Measurements from ENCODE around the gene NAT16. TPM values are rescaled to one million over a fixed set of nuclear protein-coding genes. Genes with fewer than 3 reads are reported as not detected.

NAT16 gene
- total and polyA plus RNA-seq, 2 donors = not detected

DNA sequence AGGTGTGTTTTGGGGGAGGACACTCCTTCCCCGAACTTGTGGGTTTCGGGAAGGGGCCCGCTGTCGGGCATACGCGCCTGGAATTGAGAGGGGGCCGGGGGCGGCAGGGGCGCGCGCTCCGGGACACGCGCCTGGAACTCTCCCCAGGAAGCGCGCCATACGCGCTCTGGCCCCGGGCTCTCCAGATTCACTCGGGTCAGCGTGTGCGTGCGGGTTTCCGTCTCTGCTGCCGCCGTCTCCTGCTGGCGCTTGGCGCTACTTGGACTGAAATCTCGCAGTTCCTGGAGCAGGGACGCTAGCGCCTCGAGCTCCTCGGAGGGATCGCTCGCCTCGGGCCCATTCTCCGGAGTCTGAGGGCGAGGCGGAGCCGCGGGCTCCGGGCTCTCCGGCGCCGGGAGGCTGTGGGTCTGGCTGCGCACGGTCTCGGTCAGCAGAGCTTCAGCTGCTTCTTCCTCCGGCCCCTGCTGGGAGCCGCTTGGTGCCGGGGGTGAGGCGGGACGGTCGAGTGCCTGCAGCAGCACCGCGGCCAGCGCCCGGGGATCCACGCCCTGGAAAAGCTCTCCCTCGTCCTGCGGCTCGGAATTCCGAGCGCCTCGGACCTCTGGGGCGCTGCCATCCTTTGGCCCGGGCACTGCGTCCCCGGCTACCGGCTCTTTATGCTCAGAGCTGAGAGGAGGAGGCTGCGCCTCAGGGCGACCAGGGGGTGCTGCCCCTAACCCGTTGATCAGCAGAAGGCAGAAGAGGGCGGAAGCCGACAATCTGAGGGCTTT, 15.8 kb downstream of the NAT16 start:
- no peak overlapping the region for H3K27ac ChIP-seq (ENCODE audit: low read depth in 1 of 2, low read length in 1 of 2)
- H3K9me3 ChIP-seq (ENCODE audit: control insufficient read depth in 2 of 2, insufficient read depth in 1 of 2, low read length in 1 of 2) = peaks cover 0 to 23% of the 10 kb centered on the region in 2 donors
- 4% methylated on average over 75 of the region's 75 CpGs for WGBS
- H3K4me1 ChIP-seq (ENCODE audit: control insufficient read depth in 2 of 2, insufficient read depth in 2 of 2, low read length in 2 of 2) = peaks cover 34 to 54% of the 10 kb centered on the region in 2 donors
- DNase-seq (ENCODE audit: low read depth in 6 of 9, low spot score in 9 of 9) = no peak
- H3K36me3 ChIP-seq (ENCODE audit: control insufficient read depth in 2 of 2, insufficient read depth in 2 of 2, low read length in 1 of 2) = peaks cover 0 to 6% of the 10 kb centered on the region in 2 donors
- peaks cover 77 to 92% of the 10 kb centered on the region in 2 donors for H3K27me3 ChIP-seq (ENCODE audit: control insufficient read depth in 2 of 2, insufficient read depth in 1 of 2, low read length in 1 of 2)
- H3K4me3 ChIP-seq (ENCODE audit: low read length in 2 of 2) = peak overlapping the region in 1 of 2 donors; percentile 41

DNA sequence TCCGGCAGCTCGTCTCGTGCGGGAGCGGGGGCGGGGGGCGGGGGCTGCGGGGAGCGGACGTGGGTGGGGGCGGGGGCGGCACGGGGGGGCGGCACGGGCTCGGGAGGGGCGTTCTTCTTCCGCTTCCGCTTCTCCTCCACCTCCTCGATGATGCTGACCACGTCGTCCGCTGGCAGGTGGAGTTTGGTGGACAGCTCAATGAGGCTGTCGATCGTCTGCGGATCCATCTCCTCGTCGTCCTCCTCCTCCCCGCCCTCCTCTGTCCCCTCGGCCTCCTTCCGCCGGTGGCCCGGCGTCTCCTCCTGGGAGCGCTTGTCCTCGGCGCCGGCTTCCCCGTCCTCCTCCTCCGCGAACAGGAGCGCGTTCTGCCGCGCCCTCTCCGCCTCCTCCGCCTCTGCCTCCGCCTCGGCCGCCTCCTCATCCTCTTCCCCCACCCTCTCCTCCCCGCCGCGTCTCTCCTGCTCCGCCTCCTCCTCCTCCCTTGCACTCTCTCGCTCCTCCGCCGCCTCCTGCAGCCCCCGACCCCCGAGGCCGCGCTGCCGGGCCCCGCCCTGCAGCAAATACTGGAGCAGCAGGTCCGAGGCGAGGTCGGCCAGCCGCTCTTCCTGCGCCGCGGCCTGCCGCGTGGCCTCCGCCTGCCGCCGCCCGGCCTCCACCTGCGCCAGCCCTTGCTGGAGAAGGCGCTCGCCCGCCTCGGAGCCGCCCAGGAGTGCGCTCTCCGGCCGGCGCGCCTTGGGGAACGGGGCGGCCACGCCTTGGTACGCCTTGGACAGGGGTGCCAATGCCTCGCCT, 16.6 kb downstream of the NAT16 start:
- Histone ChIP-seq H3K27ac (ENCODE audit: low read depth in 1 of 2, low read length in 1 of 2) (no peak overlapping the region), H3K27me3 (ENCODE audit: control insufficient read depth in 2 of 2, insufficient read depth in 1 of 2, low read length in 1 of 2) (peaks cover 69 to 84% of the 10 kb centered on the region in 2 donors), H3K4me1 (ENCODE audit: control insufficient read depth in 2 of 2, insufficient read depth in 2 of 2, low read length in 2 of 2) (peaks cover 32 to 50% of the 10 kb centered on the region in 2 donors), H3K36me3 (ENCODE audit: control insufficient read depth in 2 of 2, insufficient read depth in 2 of 2, low read length in 1 of 2) (peaks cover 0 to 7% of the 10 kb centered on the region in 2 donors), H3K9me3 (ENCODE audit: control insufficient read depth in 2 of 2, insufficient read depth in 1 of 2, low read length in 1 of 2) (peaks cover 0 to 22% of the 10 kb centered on the region in 2 donors), H3K4me3 (ENCODE audit: low read length in 2 of 2) (peak overlapping the region; percentile 22 to 41)
- WGBS = 1% methylated on average over 90 of the region's 92 CpGs
- DNase-seq (ENCODE audit: low read depth in 6 of 9, low spot score in 9 of 9) = peak in 1 of 9 donors; percentile 48

DNA sequence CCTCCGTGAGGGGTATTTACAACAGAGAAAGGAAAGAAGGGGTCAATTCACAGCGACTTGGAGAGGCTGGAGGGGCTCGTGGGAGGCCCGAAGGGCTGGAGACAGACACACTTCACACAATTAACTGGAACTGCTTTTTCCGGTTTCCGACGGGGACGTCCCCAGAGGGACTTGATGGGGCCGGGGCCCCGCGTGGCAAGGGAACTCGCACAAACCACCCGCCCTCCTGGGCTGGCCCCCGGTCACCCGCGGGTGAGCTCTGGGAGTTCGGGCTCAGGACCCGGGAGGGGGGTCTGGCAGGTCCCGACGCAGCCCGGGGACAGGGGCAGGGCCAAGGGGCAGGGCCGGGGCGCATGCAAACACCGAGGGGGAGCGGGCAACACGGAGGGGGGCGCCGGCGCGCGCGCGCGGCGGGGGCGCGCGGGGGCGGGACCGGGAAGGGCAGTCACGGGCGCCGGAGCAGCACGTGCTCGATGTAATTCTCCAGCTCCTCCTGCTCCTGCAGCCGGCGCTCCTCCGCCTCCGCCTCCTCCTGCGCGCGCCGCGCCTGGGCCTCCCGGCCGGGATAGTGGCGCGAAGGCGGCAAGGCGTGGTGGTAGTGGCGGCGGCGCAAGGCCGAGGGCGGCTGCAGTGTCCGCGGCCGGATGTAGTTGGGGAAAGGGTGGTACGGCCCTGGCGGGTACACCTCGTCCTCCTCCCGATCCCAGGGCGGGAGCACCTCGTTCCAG, 17.4 kb downstream of the NAT16 start:
- no peak for DNase-seq (ENCODE audit: low read depth in 6 of 9, low spot score in 9 of 9)
- Histone ChIP-seq H3K4me3 (ENCODE audit: low read length in 2 of 2) (peak overlapping the region in 1 of 2 donors; percentile 41), H3K36me3 (ENCODE audit: control insufficient read depth in 2 of 2, insufficient read depth in 2 of 2, low read length in 1 of 2) (peaks cover 0 to 10% of the 10 kb centered on the region in 2 donors), H3K27ac (ENCODE audit: low read depth in 1 of 2, low read length in 1 of 2) (no peak overlapping the region), H3K27me3 (ENCODE audit: control insufficient read depth in 2 of 2, insufficient read depth in 1 of 2, low read length in 1 of 2) (peaks cover 62 to 76% of the 10 kb centered on the region in 2 donors), H3K9me3 (ENCODE audit: control insufficient read depth in 2 of 2, insufficient read depth in 1 of 2, low read length in 1 of 2) (peaks cover 0 to 22% of the 10 kb centered on the region in 2 donors), H3K4me1 (ENCODE audit: control insufficient read depth in 2 of 2, insufficient read depth in 2 of 2, low read length in 2 of 2) (peaks cover 32 to 45% of the 10 kb centered on the region in 2 donors)
- WGBS = 5% methylated on average over 74 of the region's 74 CpGs

DNA sequence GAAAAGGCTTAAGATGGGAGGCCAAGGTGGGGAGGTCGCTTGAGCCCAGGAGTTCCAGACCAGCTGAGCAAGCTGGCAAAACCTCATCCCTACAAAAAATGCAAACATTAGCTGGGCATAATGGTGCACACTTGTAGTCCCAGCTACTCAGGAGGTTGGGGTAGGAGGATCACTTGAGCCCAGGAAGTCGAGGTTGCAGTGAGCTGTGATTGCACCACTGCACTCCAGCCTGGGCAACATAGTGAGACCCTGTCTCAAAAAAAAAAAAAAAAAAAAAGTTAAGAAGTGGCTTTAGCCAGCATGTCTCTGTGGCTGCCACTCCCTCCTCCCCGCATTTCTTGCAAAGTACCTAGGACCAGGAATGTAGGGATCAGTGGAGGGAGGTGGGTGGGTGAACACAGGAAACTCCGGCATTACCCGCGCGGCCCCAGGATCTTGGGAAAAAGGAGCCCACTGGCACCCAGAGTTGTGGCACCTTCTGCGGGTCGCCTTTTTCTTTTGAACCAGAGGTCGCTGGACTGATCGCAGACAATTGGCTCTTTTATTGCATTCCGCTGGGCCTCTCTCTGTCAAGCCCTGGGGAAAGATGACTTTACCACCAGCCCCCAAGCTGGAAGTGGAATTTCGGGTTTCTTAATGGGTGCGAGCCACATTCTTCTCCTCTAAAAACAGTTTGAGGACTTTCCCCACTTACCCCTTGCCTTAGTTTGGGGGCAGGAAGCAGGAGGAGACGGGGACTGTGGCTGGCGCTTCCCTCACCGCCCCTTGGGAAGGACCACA, 18.2 kb downstream of the NAT16 start:
- peaks cover 0 to 18% of the 10 kb centered on the region in 2 donors for H3K9me3 ChIP-seq (ENCODE audit: control insufficient read depth in 2 of 2, insufficient read depth in 1 of 2, low read length in 1 of 2)
- H3K27me3 ChIP-seq (ENCODE audit: control insufficient read depth in 2 of 2, insufficient read depth in 1 of 2, low read length in 1 of 2) = peaks cover 53 to 68% of the 10 kb centered on the region in 2 donors
- peaks cover 28 to 37% of the 10 kb centered on the region in 2 donors for H3K4me1 ChIP-seq (ENCODE audit: control insufficient read depth in 2 of 2, insufficient read depth in 2 of 2, low read length in 2 of 2)
- H3K27ac ChIP-seq (ENCODE audit: low read depth in 1 of 2, low read length in 1 of 2) = no peak overlapping the region
- peaks cover 4 to 15% of the 10 kb centered on the region in 2 donors for H3K36me3 ChIP-seq (ENCODE audit: control insufficient read depth in 2 of 2, insufficient read depth in 2 of 2, low read length in 1 of 2)
- no peak for DNase-seq (ENCODE audit: low read depth in 6 of 9, low spot score in 9 of 9)
- no peak overlapping the region for H3K4me3 ChIP-seq (ENCODE audit: low read length in 2 of 2)
- WGBS = 85% methylated on average over 17 of the region's 17 CpGs

DNA sequence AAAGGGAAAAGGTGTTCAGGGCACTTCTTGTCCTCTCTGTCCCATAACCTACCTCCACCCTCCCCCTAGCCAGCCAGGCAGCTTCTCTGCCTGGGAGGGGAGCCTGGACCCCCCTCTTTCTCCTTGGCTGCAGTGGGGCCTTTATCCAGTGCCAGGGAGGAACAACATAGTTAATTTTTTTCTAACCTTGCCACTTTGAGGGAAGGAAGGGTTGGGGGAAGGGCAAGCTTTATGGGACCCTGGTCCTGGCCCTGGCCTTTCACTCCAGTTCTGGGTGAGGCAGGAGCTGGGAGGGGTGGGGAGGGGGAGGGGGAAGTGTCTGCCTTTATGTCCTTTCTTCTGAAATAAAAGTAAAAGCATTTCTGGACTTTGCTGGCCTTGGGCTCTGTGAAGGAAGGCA, 19.2 kb downstream of the NAT16 start:
- DNase-seq (ENCODE audit: low read depth in 6 of 9, low spot score in 9 of 9) = no peak
- H3K36me3 ChIP-seq (ENCODE audit: control insufficient read depth in 2 of 2, insufficient read depth in 2 of 2, low read length in 1 of 2) = peaks cover 4 to 19% of the 10 kb centered on the region in 2 donors
- H3K27me3 ChIP-seq (ENCODE audit: control insufficient read depth in 2 of 2, insufficient read depth in 1 of 2, low read length in 1 of 2) = peaks cover 43 to 58% of the 10 kb centered on the region in 2 donors
- peaks cover 0 to 13% of the 10 kb centered on the region in 2 donors for H3K9me3 ChIP-seq (ENCODE audit: control insufficient read depth in 2 of 2, insufficient read depth in 1 of 2, low read length in 1 of 2)
- H3K4me3 ChIP-seq (ENCODE audit: low read length in 2 of 2) = no peak overlapping the region
- H3K27ac ChIP-seq (ENCODE audit: low read depth in 1 of 2, low read length in 1 of 2) = no peak overlapping the region
- peaks cover 21 to 28% of the 10 kb centered on the region in 2 donors for H3K4me1 ChIP-seq (ENCODE audit: control insufficient read depth in 2 of 2, insufficient read depth in 2 of 2, low read length in 2 of 2)

DNA sequence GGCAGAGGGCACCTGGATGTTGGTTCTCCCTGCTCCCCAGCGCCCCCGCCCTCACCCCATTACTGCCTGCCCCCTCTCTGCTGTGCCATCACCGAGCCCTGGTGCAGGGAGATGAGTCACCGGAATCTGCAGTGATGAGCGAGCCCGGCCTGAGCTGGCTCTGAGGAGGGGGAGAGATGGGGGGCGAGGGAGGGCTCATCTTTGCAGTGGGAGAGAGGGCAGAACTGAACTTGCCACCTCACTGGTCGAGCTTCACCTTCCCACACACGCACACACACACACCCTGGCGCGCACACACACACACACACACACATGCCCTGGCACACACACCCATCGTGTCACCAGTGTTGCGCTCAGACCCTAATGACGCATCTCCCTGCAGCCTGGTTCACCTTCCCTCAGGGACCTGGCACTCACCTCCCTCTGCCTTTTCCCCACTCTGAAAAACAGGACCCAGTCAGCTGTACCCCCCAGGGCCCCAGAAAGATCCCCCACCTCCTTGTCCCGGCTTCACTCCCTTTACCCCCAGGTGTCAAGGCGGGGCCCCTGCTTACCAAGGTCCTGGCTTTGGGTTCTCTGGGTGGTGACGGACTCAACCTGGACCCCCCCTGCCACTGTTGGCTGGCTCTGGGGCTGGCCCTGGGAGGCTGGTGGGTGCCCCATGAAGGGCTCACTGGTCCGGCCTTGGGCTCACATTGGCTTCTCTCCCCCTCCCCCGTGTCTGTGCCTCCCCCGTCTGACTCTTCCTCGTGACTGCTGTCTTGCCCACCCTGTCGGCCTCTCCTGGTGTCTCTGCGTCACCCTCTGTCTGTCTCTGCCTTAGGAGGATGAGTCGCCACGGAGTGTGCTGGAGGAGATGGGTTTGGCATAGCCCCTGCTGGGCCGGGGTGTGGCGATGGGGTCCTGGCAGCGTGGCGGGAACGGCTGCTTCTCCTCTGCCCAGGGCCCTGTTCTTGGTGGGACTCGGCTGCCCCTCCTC, 20.1 kb downstream of the NAT16 start:
- 87% methylated on average over 31 of the region's 31 CpGs for whole genome bisulfite sequencing
- peaks cover 0 to 7% of the 10 kb centered on the region in 2 donors for H3K9me3 ChIP-seq (ENCODE audit: control insufficient read depth in 2 of 2, insufficient read depth in 1 of 2, low read length in 1 of 2)
- H3K27me3 ChIP-seq (ENCODE audit: control insufficient read depth in 2 of 2, insufficient read depth in 1 of 2, low read length in 1 of 2) = peaks cover 35 to 49% of the 10 kb centered on the region in 2 donors
- no peak for DNase-seq (ENCODE audit: low read depth in 6 of 9, low spot score in 9 of 9)
- no peak overlapping the region for H3K4me3 ChIP-seq (ENCODE audit: low read length in 2 of 2)
- peaks cover 18 to 24% of the 10 kb centered on the region in 2 donors for H3K4me1 ChIP-seq (ENCODE audit: control insufficient read depth in 2 of 2, insufficient read depth in 2 of 2, low read length in 2 of 2)
- H3K27ac ChIP-seq (ENCODE audit: low read depth in 1 of 2, low read length in 1 of 2) = no peak overlapping the region
- H3K36me3 ChIP-seq (ENCODE audit: control insufficient read depth in 2 of 2, insufficient read depth in 2 of 2, low read length in 1 of 2) = peaks cover 4 to 19% of the 10 kb centered on the region in 2 donors

DNA sequence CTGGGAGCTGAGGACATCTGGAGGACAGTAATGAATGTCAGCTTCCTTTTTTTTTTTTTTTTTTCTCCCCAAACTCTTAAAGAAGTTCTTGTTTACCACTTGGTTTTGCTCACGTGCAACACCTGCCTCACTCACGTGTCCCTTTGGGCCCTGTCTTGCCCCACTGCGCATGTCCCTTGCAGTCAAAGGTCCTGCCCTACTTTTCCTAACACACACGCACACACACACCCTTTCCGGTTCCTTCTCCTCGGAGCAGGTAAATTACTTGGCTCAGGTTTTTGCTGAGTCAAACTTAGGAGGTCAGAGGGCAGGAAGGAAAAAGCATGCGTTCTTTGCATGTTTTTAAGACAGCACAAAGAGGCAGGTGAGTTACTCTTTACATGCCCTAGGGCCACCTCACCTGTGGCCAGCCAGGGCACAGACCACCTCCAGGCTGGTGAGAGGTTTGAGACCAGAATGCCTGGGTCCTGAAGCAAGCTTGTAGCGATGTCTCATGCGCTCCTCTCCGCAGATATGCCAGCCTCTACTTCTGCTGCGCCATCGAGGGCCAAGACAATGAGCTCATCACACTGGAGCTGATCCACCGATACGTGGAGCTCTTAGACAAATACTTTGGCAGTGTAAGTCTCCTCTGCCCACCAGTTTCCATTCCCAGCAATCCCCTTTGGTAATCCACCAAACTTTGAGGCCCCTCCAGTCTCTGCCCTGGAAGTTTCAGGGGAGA, 23.1 kb downstream of the NAT16 start:
- H3K27me3 ChIP-seq (ENCODE audit: control insufficient read depth in 2 of 2, insufficient read depth in 1 of 2, low read length in 1 of 2) = peaks cover 5 to 25% of the 10 kb centered on the region in 2 donors
- WGBS = 97% methylated on average over 14 of the region's 14 CpGs
- H3K9me3 ChIP-seq (ENCODE audit: control insufficient read depth in 2 of 2, insufficient read depth in 1 of 2, low read length in 1 of 2) = peaks cover 0 to 5% of the 10 kb centered on the region in 2 donors
- DNase-seq (ENCODE audit: low read depth in 6 of 9, low spot score in 9 of 9) = no peak
- H3K4me1 ChIP-seq (ENCODE audit: control insufficient read depth in 2 of 2, insufficient read depth in 2 of 2, low read length in 2 of 2) = peaks cover 14 to 15% of the 10 kb centered on the region in 2 donors
- no peak overlapping the region for H3K4me3 ChIP-seq (ENCODE audit: low read length in 2 of 2)
- no peak overlapping the region for H3K27ac ChIP-seq (ENCODE audit: low read depth in 1 of 2, low read length in 1 of 2)
- peaks cover 4 to 19% of the 10 kb centered on the region in 2 donors for H3K36me3 ChIP-seq (ENCODE audit: control insufficient read depth in 2 of 2, insufficient read depth in 2 of 2, low read length in 1 of 2)

Data from thymus (tissue), 11 donors.